NCI-H1436 treated with DMSO at 0.1 percent for 48 hours (cell line): ENCODE measurements around the gene IL22RA2.

ENCODE experiments used
- DNase-seq: peaks from one replicate; lab custom pipeline; 2025; lab: John Stamatoyannopoulos, UW

Gene IL22RA2

GRCh38 chr6:137166247-137167098, 7.0 kb downstream of the IL22RA2 start:
- DNase-seq: no peak

GRCh38 chr6:137165375-137166246, 7.8 kb downstream of the IL22RA2 start:
- no peak for DNase-seq

- DNase-seq: no peak
Measured at GRCh38 chr6:137163732-137164318, 9.6 kb downstream of the IL22RA2 start.

DNA sequence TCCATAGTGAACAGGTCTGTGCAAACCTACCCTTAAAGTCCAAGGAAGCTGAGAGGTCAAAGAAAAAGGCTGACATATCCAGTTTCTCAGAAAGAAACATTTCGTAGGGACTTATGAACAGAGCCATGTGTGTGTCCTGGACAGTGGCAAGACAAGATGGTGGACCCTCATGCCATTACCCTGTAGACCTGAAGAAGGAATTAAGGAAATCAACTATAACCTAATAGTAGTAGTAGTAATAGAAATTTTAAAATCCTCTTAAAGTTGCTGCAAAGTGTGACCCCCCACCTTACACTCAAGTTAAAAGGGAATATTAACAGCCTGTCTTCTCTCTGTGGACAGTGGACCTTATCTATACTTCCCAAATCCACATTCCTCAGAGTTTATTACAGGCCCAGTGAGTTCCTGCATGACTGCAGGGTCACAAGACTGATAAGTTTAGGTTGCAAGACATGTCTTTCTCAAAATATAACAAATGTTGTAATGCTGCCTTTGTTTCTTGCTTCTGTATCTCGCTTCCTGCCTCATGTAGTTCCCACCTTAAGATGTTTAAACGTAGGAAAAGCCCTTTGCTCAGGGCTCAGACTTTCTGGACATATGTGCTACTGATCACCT, 10.6 kb downstream of the IL22RA2 start:
- no peak for DNase-seq

GRCh38 chr6:137161949-137162348, 11.5 kb downstream of the IL22RA2 start:
- no peak for DNase-seq

GRCh38 chr6:137160763-137161162, 12.7 kb downstream of the IL22RA2 start:
- no peak for DNase-seq

- DNase-seq: no peak
Measured at GRCh38 chr6:137159912-137160311, 13.5 kb downstream of the IL22RA2 start.

DNA sequence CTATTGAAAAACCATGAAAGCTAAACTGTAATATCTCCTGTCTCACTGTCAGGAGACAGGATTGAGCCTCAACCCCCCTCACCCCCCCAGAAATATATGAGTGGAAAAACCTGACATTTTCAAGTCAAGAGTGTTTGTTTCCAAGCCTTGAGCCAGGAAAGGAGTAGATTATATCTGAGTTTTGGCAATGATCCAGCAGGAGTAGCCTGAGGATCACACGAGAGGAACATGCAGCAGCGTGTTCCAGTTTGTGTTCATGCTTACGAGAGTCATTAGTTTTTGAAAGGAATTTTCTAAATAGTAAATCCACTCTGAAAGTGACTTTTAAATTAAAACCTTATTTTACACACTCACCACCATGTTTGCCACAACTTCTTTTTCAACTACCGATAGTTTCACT, 15.8 kb downstream of the IL22RA2 start:
- DNase-seq: no peak

DNA sequence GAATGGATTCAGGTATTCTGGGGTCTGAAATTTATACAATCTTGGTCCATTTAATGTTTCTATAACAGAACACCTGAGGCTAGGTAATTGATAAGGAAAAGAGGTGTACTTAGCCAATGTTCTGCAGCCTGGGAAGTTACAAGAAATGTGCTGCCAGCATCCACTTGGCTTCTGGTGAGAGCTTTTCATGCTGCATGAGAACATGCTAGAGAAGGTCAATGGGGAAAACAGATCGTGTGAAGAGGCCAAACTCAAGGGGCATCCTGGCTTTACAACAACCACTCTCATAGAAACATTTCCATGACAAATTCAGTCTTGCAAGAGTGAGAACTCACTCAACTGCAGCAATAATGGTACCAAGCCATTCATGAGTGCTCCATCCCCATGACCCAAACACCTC, 16.8 kb downstream of the IL22RA2 start:
- DNase-seq: no peak

GRCh38 chr6:137155830-137156229, 17.6 kb downstream of the IL22RA2 start:
- no peak for DNase-seq

DNA sequence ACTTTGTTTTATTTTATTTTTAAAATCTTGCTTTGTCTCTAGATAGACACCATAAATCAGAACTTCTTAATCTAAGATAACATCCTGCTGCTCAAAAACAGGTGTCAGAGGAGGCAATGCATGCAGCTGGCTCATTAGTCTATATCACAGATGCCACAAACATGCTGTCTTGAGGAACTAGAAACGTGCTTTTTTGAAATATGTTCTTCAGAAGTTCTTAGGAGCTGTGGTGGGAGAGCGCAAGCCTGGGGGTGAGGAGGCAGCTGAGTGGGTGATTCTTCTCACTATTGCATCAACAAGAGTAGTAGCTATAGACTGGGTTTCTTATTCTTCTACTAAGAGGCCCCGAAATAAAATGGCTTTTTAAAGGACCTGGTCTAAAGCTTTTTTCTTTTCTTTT, 23.4 kb downstream of the IL22RA2 start:
- no peak for DNase-seq

GRCh38 chr6:137149035-137149393, 24.4 kb downstream of the IL22RA2 start:
- no peak for DNase-seq

- no peak for DNase-seq
Measured at GRCh38 chr6:137148306-137149034, 25.0 kb downstream of the IL22RA2 start.

DNA sequence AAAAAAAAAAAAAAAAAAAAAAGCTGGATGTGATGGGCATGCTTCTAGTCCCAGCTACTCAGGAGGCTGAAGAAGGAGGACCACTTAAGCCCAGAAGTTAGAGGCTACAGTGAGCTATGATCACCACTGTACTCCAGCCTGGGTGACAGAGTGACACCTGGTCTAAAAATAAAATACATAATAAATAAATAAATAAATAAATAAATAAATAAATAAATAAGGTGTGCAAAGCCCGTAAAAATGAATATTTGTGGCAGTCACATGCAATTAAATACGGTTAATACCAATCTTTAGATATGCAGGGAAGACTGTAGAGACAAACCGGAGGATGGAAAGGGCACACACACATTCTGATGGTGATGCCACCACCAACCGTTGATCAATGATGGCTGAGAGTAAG, 26.2 kb downstream of the IL22RA2 start:
- no peak for DNase-seq

- DNase-seq: no peak
Measured at GRCh38 chr6:137146206-137146605, 27.2 kb downstream of the IL22RA2 start.

DNA sequence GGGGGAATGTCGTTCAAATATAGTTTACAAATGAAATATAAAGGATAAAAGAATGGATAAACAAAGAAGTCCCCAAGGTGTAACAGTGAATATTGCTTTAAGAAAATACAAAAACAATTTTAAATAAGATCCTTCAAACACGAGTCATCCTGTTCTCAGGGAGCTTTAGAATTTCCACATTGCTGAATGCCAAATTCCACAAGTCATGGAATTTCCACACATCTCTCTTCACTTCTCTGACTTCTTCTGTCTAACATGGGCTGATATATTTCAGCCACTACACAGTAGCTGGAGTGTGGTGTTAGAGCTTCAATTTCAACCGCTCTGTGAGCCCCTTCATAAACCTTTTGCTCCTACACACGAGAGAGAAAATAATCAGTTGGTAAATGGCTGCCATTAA, 28.0 kb downstream of the IL22RA2 start:
- DNase-seq: no peak

- no peak for DNase-seq
Measured at GRCh38 chr6:137136065-137136464, 37.4 kb downstream of the IL22RA2 start.

DNA sequence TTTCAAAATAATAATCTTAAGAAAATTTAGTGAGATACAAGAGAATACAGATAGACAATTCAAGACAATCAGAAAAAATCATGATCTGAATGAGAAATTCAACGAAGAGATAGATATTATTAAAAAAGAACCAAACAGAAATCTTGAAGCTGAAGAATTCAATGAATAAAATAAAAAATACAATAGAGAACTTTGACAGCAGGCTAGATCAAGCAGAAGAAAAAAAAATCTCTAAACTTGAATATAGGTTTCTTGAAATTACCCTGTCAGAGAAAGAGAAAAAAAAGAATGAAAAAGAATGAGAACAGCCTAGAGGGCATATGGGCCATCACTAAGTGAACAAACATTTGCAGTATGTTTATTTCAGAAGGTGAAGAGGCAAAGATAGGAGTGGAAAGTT, 39.0 kb downstream of the IL22RA2 start:
- DNase-seq: no peak

GRCh38 chr6:137133122-137133521, 40.3 kb downstream of the IL22RA2 start:
- DNase-seq: no peak

- DNase-seq: no peak
Measured at GRCh38 chr6:137126875-137127485, 46.5 kb downstream of the IL22RA2 start.

DNA sequence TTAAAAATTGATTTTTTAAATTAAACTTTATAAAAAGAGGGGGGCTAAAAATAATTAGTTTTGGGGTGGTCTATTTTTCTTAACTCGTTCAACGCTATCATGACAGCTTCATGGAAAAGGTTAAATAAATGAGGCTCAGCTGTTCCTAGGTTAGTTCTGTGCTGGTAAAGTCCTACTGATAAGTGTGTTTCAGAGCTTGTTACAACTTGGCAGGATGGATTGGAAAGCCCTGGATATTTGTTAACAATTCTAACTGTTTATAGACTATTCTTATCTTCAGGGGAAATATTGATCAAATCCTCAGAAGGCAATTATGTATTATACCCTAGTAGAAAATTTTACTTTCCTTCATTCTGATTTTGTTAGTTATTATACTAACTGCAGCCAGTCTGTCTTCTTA, 50.4 kb downstream of the IL22RA2 start:
- no peak for DNase-seq
